Astrocyte of the cerebellum (primary cell): Measurements from ENCODE around the gene CUX1.

ENCODE experiments used
- DNase-seq: peaks from one replicate; pipeline ENCODE4 v3.0.0-alpha.2; 2011; ENCODE audit warnings: low read depth
- H3K4me3 ChIP-seq: 2 replicates; pipeline ENCODE4 v1.5.1; 2011; ENCODE audit warnings: mild to moderate bottlenecking, low read depth, low read length, moderate library complexity
- in situ Hi-C: cut with HindIII; loops from 2 replicates; pipeline ENCODE4 v1.10.0; 2017; ENCODE audit warnings: low sequenced_read_pairs
- TF ChIP-seq, protein P1 (sequence below): IDR thresholded peaks from 2 replicates; pipeline ENCODE4 v1.5.1; 2012; ENCODE audit warnings: low read length, low read depth, moderate library complexity, mild to moderate bottlenecking; ENCODE audit errors: missing control alignments

CUX1 gene

DNA sequence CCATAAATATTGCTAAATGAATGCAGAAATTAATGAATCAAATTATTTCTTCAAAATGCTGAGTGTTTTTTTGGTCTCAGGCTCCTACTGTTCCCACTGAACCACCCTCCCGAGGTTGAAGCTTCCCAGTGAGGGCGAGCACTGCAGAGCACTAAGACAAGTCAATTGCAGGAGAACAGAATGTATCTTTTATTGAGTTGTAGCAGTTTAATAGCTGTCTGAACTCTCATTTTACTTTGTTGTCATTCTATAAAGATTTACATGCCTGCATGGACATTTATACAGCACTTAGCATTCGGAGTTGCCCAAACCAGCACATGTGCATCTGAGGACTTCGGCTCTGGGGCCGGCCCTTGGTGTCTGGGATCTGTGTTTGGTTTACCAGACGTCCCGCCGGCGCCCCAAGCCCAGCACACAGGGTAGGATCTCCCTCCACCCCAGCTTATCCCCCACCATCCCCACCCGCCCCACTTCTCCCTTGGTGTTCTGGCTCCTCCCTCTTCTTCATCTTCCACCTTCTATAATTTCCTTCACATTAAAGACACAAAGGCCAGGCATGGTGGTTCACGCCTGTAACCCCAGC is 258.2 kb downstream of the CUX1 start:
- TF ChIP-seq, protein P1, sequence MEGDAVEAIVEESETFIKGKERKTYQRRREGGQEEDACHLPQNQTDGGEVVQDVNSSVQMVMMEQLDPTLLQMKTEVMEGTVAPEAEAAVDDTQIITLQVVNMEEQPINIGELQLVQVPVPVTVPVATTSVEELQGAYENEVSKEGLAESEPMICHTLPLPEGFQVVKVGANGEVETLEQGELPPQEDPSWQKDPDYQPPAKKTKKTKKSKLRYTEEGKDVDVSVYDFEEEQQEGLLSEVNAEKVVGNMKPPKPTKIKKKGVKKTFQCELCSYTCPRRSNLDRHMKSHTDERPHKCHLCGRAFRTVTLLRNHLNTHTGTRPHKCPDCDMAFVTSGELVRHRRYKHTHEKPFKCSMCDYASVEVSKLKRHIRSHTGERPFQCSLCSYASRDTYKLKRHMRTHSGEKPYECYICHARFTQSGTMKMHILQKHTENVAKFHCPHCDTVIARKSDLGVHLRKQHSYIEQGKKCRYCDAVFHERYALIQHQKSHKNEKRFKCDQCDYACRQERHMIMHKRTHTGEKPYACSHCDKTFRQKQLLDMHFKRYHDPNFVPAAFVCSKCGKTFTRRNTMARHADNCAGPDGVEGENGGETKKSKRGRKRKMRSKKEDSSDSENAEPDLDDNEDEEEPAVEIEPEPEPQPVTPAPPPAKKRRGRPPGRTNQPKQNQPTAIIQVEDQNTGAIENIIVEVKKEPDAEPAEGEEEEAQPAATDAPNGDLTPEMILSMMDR = no peak
- no peak for DNase-seq
- no peak overlapping the region for H3K4me3 ChIP-seq
- in situ Hi-C loops = no loop called here

DNA sequence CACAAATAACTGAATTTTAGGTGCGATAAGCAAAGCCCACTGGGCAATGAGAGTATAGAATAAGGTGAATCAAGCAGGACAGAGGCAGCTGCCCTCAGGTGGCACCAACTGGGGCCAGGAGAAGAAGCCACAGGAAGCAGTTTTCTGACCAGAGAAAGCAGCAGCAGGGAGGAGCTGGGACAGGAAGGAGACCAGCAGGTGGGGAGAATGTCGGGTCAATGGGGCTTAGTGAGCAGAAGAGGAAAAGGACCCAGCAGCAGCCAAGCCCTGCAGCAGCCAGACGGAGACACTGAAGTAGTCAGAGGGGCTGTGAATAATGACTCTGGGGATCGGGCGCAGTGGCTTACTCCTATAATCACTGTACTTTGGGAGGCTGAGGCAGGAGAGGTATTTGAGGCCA is 259.7 kb downstream of the CUX1 start:
- no peak overlapping the region for H3K4me3 ChIP-seq
- no peak for DNase-seq
- in situ Hi-C loops = no loop called here
- TF ChIP-seq, protein P1 = no peak

DNA sequence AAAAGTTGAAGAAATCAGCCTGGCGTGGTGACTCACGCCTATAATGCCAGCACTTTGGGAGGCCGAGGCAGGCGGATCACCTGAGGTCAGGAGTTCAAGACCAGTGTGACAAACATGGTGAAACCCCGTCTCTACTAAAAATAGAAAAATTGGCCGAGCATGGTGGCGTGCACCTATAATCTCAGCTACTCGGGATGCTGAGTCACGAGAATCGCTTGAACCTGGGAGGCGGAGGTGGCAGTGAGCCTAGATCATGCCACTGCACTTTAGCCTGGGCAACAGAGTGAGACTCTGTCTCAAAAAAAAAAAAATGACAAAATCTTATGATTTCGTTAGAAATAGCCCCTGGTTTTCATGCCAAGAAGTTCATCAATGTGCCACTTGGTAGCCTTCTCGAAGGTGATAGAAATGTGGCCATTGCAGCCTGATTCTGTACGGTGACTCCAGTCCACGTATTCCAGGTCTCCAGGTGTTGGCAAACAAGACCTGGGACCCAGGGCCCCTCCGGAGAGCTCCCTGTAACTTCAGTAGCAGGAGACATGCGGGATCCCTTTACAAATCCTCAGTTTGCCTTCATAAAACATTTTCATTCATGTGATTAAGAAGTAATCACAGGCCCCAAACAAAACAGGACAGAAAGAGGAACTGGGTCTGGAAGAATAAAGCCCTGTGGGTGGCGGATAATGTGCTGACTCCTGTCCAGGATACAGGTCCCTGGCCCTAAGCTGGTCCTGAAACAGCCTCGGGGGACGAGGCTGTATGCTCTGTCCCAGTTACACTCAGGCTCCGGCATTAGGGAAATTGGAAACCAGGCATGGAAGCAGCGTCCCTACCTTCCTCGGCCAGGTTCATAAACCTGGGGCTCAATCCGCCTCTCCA is 262.0 kb downstream of the CUX1 start:
- H3K4me3 ChIP-seq = no peak overlapping the region
- in situ Hi-C loops = no loop called here
- TF ChIP-seq, protein P1 = no peak
- no peak for DNase-seq

DNA sequence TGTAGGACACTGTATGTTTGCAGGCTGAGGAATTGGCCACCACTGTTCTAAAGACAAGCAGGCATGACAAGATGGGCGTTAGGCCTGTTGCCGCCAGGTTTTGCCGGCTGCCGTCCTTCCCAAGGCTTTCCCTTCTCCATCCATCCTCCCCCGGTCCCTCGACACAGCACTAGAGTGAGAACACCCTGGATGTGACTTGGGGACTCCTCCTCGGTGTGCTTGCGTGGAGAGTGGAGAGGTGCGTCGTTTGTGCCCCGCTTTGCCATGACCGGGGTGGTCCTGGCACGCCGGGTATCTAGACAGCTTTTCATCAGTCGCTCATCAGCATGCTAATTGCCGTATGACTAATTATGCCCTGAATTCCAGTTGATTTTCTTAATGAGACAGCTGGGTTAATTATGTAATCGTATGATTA is 262.6 kb downstream of the CUX1 start:
- no peak for DNase-seq
- in situ Hi-C loops = no loop called here
- H3K4me3 ChIP-seq = no peak overlapping the region
- TF ChIP-seq, protein P1 = no peak

DNA sequence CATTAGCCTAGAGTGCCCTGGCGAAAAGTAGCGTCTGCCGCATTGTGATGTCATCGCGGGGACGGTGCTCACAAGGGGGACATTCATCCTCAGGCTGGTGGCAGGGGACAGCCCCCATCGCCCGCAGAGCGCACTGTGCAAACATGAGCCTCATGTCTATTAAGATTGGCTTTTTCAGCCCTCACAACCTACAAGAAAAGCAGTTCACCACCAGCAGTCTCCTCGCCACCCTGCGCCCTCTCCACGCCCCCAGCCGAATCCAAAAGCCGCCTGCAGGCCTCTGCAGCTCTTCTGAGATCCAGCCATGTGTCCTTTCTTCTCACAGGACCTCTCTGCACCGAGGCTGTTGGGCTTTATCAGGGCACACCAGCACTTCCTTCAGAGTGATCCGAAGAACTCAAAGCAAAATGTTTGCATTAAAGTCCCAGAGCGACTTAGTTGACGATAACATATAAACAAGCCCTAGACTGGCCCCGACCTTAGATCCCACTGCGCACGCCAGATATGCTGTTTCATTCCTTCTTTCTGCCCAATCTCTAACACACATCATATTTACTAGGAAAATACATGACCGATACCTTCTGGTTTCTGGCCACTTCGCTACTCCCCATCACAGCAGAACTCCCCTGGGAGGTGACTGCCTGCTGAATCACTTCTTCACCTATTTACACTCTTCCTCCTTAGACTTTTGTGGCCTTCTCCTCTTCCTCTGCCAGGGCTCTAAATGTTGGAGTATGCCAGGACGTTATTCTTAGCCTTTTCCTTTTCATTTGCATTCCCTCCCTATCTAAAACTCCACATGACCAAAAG is 263.2 kb downstream of the CUX1 start:
- in situ Hi-C loops = no loop called here

DNA sequence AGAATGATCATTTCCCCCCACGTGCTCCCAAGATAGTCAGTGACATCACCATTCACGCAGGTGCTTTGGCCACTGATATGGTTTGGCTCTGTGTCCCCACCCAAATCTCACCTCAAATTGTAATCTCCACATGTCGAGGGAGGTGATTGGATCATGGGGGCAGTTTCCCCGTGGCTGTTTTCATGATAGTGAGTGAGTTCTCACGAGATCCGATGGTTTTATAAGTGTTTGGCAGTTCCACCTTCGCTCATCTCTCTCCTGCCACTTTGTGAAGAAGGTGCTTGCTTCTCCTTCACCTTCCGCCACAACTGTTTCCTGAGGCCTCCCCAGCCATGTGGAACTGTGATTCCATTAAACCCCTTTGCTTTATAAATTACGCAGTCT is 263.8 kb downstream of the CUX1 start:
- DNase-seq = no peak
- TF ChIP-seq, protein P1 = no peak
- in situ Hi-C loops = no loop called here
- H3K4me3 ChIP-seq = no peak overlapping the region

More for the DNA sequence above, 263.2 kb downstream of the CUX1 start:
- TF ChIP-seq, protein P1 = no peak
- H3K4me3 ChIP-seq = no peak overlapping the region
- DNase-seq = no peak
